ENCODE data around the gene KRT84.
"Not testable (repeated sequence)": the region's sequence is repeated elsewhere in the genome, so short reads cannot be mapped to it uniquely, and the experiment has no call there.

KRT84 gene

GRCh38 chr12:52411815-52412214 lies 26.4 kb upstream of the KRT84 start:
- no peak for DNase-seq (ENCODE audit: low spot score)

- DNase-seq (ENCODE audit: low spot score): not testable (repeated sequence)
Measured at GRCh38 chr12:52410589-52411248, 25.3 kb upstream of the KRT84 start.

DNA sequence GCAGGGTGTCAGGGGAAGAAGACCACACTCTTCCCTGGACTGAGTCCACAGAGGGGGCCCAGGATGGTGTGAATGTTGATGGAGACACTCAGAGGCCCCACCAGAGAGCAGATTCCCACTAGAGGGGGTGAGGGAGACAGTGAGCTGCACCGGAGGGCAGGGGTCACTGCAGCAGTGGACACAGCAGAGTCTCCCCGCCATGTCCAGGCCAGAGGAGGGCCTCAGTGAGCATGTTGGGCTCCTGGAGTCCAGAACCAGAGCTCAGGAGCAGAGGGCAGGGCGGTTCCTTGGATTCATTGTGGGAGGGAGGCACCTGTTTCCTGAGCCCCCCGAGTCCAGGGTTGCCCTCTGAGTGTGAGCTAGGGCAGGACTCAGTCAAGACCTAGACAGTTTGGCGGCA lies 22.5 kb upstream of the KRT84 start:
- DNase-seq (ENCODE audit: low spot score): no peak

DNA sequence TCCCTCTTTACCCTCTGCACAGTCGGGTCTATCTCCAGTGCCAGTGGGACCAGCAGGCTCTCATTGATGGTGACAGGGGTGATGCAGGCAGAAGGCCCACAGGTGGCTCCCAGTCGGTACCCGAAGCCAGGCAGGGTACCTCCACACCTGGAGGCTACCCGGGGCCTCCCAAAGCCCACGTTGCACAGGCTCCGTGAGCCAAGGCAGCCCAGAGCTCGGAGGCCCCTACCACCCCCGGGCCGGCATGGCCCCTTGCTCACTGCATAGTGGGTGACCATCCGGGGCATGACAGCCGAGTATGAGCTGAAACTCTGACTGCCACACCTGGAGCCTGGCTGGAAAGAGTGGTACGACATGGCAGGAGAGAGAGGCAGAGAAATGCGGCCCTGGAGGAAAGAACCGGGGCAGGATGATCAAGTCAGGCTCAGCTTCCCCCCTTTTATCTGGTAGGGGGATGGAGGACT lies 20.5 kb upstream of the KRT84 start, which contains the start of gene KRT82:
TSS of gene KRT82 (minus strand) at position 414 of the 464 bp plus-strand sequence. CDS start at position 356, 58 bp downstream.
- DNase-seq (ENCODE audit: low spot score): no peak

GRCh38 chr12:52404951-52405350 lies 19.5 kb upstream of the KRT84 start:
- DNase-seq (ENCODE audit: low spot score): no peak

DNA sequence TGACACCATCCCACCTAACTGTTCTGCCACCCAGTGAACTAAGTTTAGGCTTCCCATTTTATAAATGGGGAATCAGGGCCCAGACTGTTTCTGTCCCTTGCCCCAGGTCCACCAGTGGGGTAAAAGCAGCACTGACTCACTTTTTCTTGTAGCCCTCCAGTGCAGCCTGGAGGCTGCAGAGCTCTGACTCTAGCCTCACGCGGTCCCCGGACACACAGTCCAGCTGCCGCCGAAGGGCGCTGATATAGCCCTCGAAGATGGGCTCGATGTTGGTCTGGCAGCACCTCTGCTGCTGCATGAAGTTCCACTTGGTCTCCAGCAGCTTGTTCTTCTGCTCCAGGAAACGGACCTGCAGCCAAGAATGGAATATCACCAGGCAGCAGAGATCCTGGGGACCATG lies 18.1 kb upstream of the KRT84 start:
- DNase-seq (ENCODE audit: low spot score): no peak

- no peak for DNase-seq (ENCODE audit: low spot score)
Measured at GRCh38 chr12:52402873-52403540, 17.6 kb upstream of the KRT84 start.

DNA sequence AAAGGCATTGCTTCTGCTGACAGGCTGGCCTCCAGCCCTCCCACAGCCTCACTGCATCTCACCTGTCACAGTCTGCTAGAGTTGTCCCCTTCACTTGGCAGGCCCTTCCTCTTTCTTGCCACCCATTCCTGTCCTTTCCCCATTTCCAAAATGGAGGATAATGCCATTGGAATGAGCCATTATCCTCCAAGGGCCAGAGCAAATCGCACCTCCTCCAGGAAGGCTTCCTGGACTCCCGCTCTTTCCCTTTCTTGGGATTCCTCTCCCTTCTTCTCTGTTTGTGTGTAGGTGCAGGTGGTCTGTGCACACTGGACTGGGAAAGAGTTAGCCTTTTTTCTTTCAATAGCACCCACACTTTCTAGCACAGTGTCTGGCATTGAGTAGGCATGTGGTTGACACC lies 16.9 kb upstream of the KRT84 start:
- no peak for DNase-seq (ENCODE audit: low spot score)

GRCh38 chr12:52401926-52402325 lies 16.5 kb upstream of the KRT84 start:
- DNase-seq (ENCODE audit: low spot score): no peak

DNA sequence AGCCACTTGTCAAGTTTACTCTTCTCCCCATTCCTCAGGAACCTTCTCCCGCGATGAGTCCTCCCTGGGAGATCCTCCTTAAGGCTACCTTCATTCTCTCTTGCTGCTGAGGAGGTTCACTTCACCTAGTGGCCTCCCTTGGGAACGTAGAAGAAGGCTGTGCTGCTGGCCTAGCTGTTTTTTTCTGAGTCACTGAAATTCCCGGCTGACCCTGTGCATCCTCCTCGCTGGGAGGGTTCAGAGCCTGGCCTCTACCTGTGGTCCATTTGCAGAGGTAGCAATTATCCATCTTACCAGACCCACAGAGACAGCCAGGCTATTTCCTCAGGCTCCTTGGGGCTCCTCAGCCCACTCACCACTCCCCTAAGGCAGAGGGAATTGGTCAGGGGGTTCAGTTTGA lies 16.1 kb upstream of the KRT84 start:
- no peak for DNase-seq (ENCODE audit: low spot score)

GRCh38 chr12:52400906-52401305 lies 15.5 kb upstream of the KRT84 start:
- DNase-seq (ENCODE audit: low spot score): no peak

GRCh38 chr12:52399756-52400155 lies 14.3 kb upstream of the KRT84 start:
- DNase-seq (ENCODE audit: low spot score): no peak

- no peak for DNase-seq (ENCODE audit: low spot score)
Measured at GRCh38 chr12:52398176-52398575, 12.7 kb upstream of the KRT84 start.

GRCh38 chr12:52396656-52397055 lies 11.2 kb upstream of the KRT84 start:
- DNase-seq (ENCODE audit: low spot score): no peak

- DNase-seq (ENCODE audit: low spot score): no peak
Measured at GRCh38 chr12:52395761-52396434, 10.4 kb upstream of the KRT84 start.

GRCh38 chr12:52394836-52395405 lies 9.5 kb upstream of the KRT84 start:
- no peak for DNase-seq (ENCODE audit: low spot score)

GRCh38 chr12:52392465-52393007 lies 7.1 kb upstream of the KRT84 start:
- DNase-seq (ENCODE audit: low spot score): no peak

GRCh38 chr12:52391618-52392002 lies 6.2 kb upstream of the KRT84 start:
- no peak for DNase-seq (ENCODE audit: low spot score)

- no peak for DNase-seq (ENCODE audit: low spot score)
Measured at GRCh38 chr12:52390739-52391617, 5.5 kb upstream of the KRT84 start.

DNA sequence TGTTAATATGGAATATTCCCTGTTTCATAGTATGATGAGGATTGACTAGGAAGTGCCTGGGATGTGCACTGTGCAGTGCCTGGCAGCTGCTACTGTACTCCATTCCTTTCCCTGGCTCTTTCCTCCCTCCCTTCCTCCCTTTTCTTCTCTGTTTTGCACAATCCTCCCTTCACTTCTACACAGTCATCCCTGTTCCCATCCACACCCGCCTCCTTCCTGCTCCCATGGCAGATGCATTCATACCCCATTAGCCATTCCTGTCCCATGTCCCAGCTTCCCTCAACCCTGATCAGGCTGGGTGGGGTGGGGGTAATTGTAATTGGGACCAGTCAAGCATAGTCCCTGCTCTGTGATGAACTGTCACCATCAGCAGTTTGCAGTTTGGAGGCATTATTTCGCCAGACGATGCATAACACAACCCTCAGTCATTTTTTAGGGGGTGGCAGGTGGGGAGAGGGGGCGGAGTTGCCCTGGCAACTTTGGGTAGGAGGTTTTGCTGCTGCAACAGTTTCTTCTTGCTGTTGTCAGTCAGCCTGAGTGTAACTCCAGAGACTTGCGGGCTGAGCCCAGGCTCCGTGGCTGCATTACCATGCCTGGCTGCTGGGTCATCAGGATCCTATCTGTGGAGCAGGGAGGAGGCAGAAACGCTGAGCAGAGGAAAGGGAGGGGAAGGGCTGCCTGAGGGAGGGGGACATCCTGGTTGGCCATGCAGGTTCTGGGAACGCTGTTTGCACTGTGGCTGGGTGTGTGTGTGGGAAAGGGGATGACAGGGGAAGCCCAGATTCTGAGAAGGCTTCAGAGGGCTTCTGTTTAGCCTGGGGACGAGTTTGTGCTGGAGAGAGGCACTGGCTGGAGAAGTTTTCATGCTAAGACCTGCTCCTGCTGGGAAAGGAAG lies 4.1 kb upstream of the KRT84 start:
- DNase-seq (ENCODE audit: low spot score): no peak

DNA sequence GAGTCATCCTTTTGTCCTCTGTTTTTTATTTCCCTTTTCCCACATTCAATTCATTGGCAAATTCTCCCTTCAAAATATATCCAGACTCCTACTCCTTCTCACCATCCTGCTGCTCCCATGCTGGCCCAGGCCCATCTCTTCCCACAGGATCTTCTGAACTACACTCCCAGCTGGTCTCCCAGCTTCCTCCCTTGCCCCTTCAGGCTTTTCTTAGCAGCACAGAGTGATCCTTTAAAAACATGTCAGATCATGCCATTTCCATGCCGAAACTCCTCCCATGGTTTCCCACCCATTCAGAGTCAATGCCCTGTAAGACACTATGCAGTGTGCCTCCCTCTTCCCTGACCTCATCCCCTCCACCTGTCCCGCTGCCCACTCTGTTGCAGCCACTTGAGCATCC lies 2.4 kb upstream of the KRT84 start:
- DNase-seq (ENCODE audit: low spot score): no peak
